Measurements from ENCODE around the gene FBXL7.

GRCh38 chr5:15914638-15915037 is 414.7 kb downstream of the FBXL7 start:
- TF ChIP-seq CTCF (IDR thresholded peaks at IDR 0.05) (no peak), POLR2A (IDR thresholded peaks at IDR 0.05) (no peak)

Measured in right lobe of liver (tissue), 4 donors.